ENCODE data around the gene RPS18.
A peak's percentile ranks its signal among the peaks of the same experiment; 100 is the strongest.
"Not testable (repeated sequence)": the region's sequence is repeated elsewhere in the genome, so short reads cannot be mapped to it uniquely, and the experiment has no call there.

RPS18 gene

DNA sequence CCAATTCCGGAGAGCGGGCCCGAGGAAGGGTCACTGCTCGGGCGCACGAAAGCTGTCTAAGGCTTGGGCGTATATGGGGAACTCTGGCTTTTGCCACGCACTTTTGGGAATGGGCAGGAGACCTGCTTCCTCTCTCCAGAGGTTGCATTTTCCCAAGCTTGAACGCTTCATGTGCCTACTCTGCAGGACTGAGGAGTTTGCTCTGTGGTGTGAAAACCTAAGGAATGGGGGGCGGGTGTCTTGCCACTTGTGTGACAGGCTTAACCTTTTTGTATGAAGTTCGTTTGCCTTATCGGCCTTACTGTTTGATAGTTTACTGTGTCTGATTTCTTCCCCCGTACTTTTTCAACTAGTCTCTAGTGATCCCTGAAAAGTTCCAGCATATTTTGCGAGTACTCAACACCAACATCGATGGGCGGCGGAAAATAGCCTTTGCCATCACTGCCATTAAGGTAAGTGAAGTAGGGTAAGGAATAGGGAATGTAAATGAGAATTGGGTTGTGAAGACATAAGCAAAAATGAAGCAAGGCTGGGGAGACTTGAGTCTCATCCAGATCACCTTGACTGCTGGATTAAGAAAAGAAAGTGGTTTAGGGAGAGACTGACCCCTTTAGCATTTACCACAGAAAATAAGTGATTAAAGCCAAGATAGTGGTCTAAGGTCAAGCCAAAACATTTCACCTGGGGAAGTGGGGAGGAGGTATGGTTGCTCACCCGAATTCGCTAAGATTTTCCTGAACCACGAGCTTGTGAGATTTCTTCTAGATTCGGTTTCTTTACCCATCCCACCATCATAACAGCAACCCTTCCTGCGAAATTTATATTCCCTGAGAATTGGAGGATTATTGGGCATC lies 627 bp downstream of the RPS18 start:
- peak; percentile 50 for DNase-seq (ENCODE audit: low read depth)

DNA sequence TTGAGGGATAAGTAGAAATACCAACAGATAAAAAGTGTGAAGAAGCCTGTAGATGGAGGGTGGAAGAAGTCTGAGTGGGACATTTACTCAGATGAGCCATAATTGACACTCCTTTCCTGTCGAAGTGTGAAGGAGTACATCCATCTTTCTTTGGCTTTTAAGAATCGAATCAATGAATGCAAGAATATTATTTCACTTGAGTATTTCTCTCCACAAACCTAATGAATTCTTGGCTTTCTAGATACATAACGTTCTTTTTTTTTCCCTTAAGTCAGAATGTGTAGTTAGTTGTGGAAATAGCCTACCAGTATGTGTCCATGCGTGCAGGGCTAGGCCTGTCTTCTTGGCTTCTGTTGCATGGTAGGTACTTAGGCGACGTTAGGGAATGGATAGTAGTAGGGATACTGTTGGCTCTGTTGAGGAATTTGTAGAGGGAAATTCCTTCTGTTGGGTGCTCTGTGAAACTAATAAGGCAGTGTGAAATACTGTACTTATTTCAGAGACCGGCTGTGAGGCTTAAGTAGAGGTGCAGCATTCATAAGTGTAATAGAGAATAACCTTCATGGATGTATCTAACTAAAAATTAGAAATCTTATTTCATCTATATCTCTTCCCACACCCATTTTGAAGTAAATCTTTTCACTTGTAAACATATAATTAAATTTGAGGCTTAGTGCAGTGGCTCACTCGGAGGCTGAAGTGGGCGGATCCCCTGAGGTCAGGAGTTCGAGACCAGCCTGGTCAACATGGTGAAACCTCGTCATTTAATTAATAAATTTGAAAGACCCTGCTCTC lies 1.5 kb downstream of the RPS18 start:
- DNase-seq (ENCODE audit: low read depth) = no peak

DNA sequence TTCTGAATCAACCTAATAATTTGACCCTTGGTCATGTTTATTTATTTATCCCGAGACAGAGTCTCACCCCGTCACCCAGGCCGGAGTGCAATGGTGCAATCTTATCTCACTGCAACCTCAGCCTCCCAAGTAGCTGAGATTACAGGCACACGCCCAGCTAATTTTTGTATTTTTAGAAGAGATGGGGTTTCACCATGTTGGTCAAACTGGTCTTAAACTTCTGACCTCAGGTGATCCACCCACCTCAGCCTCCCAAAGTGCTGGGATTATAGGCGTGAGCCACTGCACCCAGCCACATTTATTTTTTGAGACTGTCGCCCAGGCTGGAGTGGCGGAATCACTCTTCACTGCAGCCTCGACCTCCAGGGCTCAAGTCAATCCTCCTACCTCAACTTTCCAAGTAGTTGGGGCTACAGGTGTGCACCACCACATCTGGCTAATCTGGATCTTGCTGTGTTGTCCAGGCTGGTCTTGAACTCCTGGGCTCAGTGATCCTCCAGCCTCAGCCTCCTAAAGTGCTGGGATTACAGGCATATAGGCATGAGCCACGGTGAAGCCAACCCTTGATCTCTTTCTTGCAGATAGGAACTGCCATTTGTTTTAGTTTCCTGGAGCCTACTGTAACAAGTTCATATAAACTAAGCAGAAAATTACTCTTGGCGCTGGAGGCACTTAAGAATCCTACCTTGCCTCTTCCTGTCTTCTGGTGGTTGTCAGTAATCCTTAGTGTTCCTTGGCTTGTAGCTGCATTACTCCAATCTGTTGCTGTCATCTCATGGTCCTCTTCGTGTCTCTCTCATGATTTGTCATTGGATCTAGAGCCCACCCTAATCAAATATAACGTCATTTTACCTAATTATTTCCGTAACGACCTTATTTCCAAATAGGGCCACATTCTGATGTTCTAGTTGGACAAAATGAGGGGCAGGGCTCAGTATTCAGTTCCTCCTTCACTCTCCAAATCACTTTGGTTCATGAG lies 2.3 kb downstream of the RPS18 start:
- DNase-seq (ENCODE audit: low read depth) = no peak

DNA sequence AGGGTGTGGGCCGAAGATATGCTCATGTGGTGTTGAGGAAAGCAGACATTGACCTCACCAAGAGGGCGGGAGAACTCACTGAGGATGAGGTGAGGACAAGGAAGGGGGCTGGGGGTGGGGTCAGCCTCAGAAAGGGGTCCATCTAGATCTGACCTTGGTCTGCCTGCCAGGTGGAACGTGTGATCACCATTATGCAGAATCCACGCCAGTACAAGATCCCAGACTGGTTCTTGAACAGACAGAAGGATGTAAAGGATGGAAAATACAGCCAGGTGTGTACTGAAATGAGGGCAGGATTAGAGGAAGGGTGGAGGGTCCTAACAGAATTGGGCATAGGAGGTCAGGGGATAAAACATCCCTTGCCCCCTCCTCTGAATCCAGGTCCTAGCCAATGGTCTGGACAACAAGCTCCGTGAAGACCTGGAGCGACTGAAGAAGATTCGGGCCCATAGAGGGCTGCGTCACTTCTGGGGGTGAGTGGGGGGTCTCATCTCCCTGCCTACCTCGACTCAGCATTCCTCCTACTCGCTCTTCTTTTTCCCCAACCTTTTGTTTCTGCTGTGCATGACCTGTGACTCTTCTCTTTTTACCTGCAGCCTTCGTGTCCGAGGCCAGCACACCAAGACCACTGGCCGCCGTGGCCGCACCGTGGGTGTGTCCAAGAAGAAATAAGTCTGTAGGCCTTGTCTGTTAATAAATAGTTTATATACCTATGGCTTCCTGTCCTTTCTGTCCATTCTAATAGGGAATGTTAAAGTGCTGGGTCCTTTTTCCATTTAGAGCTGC lies 4.1 kb downstream of the RPS18 start:
- DNase-seq (ENCODE audit: low read depth) = not testable (repeated sequence)

DNA sequence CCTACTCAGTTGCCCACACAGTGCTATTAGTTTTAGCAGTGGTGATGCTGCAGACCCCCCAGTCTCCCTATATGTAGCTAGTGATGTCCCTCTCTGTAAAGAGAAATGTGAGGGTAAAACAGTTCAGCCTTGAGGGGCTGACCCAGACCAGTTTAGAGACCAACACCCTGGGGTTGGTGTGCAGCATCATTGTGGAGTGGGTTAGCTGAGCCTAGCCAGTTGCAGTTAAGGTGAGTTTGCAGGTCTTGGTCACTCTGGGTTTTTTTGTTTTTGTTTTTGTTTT lies 4.6 kb downstream of the RPS18 start:
- no peak for DNase-seq (ENCODE audit: low read depth)

DNA sequence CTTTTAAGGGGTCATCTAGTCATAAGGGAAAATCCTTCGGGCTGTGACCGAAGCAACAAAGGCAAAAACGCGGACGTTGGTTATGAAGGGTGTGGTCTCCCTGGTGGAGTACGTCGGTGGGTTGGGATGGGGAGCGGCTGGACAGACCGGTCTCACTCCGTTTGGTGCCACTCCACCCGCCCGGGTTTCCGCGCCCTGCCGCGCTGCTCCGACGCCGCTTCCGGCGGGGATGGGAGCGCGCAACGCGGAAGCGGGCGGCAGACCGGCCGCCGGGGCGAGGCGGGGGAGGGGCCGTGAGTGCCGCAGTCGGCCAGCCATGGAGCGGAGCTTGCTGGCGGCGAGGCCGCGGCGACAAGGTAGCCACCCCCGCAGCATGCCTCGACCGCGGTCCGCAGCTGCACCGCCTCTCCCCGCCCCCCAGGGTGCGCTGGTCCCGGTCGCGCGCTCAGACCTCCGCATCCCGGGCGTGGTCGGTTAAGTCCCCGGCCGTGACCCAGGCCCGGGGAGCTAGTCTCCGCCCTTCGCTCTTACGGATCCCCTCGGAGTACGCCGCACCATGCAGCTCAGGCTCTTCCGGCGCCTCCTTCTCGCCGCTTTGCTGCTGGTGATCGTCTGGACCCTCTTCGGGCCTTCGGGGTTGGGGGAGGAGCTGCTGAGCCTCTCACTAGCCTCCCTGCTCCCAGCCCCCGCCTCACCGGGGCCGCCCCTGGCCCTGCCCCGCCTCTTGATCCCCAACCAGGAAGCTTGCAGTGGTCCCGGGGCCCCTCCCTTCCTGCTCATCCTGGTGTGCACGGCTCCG lies 5.2 kb downstream of the RPS18 start, which contains the start of gene B3GALT4:
Gene B3GALT4 (plus strand): TSS at position 260 of the 799 bp plus-strand sequence. CDS start 297 bp downstream, at position 557.
- peak; percentile 86 for DNase-seq (ENCODE audit: low read depth)

DNA sequence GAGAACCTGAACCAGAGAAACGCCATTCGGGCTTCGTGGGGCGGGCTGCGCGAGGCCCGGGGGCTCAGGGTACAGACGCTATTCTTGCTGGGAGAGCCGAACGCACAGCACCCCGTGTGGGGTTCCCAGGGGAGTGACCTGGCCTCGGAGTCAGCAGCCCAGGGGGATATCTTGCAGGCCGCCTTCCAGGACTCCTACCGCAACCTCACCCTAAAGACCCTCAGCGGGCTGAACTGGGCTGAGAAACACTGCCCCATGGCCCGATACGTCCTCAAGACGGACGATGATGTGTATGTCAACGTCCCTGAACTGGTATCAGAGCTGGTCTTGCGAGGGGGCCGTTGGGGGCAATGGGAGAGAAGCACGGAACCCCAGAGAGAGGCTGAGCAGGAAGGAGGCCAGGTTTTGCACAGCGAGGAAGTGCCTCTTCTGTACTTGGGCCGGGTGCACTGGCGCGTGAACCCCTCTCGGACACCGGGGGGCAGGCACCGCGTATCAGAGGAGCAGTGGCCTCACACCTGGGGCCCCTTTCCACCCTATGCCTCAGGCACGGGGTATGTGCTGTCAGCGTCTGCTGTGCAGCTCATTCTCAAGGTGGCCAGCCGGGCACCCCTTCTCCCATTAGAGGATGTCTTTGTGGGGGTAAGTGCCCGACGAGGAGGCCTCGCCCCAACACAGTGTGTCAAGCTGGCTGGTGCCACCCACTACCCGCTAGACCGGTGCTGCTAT lies 6.0 kb downstream of the RPS18 start:
- no peak for DNase-seq (ENCODE audit: low read depth)

DNA sequence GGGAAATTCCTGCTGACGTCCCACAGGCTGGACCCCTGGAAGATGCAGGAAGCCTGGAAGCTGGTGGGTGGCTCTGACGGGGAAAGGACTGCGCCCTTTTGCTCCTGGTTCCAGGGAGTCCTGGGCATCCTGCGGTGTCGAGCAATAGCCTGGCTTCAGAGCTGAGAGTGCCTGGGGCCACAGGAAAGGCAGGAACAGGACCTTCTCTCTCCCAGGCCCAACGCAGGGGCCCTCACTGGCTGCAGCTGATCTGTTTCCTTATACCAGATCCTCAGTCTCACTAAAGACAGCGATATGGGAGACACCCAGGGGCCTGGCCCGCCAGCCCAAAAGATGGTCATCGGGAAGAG lies 6.5 kb downstream of the RPS18 start:
- DNase-seq (ENCODE audit: low read depth) = no peak

DNA sequence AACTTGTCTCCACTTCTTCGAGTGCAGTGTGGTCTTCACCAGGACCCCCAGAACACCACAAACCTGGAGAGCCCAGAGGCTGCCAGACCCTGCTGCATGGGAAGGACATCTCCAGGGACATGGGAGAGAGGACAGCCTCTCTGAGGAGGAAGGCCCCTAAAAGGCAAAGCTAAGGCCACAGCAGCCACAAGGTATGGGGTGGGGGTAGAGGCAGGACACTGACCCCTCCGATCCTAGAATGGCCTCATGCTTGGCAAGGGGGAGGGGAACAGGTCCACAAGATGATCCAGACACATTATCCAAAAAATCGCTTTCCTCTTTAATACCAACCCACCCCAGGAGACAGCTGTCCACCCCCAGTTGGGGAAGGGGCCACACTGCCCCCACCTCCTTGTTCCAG lies 6.9 kb downstream of the RPS18 start:
- no peak for DNase-seq (ENCODE audit: low read depth)

DNA sequence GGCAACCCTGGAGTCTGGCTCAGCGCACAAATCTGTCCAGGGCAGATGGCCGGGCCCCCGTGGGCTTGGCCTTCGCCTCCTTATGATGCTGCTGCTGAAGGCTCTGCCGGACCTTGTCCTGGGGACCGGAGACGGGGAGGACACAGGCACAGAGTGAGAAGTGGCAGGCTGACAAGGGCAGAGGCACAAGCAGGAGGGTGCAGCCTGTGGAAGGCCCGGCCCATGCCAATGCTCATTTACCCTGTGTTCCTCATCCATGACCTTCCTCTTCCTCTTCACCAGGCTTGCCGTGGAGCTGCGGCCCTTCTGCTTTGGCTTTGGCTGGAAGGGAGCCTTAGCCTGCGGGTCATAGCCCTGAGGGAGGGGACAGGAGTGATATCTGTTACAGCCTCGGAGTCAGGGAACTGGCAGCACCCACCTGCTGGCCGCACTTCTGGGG lies 7.4 kb downstream of the RPS18 start:
- DNase-seq (ENCODE audit: low read depth) = no peak

DNA sequence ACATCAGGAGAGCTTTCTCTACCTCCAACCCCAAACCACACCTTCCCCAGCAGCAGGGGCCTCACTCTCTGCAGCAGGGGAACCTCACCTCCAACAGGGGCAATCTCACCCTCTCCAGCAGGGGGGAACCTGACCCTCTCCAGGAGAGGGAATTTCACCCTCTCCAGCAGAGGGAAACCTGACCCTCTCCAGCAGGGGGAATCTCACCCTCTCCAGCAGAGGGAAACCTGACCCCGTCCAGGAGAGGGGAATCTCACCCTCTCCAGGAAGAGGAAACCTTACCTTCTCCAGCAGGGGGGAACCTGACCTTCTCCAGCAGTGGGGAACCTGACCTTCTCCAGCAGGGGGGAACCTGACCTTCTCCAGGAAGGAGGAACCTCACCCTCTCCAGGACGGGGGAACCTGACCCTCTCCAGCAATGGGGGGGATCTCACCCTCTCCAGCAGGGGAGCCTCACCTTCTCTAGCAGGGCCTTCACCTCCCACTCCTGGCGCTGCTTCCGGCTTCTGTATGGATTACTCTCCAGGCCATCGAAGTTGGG lies 8.2 kb downstream of the RPS18 start:
- no peak for DNase-seq (ENCODE audit: low read depth)

DNA sequence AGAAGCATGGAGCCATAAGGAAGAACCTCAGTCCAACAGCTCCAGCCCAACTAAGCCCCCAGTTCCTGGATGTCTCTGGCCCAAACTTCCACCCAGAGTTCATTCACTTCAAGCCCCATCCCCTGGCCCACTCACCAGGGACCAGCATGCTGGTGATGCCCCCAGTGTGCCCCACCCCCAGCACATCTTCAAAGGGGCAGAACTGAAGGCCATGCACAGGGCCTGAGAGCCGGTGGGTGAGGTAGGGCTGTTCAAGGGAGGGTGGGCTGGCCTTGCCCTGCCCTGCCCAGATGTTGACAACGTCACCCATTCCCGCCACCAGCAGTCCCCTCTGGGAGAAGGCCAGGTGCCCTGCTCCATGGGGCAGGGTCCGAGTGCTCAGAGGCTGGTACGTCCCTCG lies 8.7 kb downstream of the RPS18 start:
- DNase-seq (ENCODE audit: low read depth) = no peak

DNA sequence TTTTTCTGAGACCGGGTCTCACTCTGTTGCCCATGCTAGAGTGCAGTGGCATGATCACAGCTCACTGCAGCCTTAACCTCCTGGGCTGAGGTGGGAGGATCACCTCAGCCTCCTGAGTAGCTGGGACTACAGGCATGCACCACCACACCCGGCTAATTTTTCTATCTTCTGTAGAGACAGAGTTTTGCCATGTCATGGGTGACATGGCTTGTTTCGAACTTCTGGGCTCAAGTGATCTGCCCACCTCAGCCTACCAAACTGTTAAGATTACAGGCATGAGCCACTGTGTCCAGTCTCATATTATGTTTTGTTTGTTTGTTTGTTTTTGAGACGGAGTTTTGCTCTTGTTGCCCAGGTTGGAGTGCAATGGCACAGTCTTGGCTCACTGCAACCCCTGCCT lies 13.3 kb downstream of the RPS18 start:
- DNase-seq (ENCODE audit: low read depth) = not testable (repeated sequence)

DNA sequence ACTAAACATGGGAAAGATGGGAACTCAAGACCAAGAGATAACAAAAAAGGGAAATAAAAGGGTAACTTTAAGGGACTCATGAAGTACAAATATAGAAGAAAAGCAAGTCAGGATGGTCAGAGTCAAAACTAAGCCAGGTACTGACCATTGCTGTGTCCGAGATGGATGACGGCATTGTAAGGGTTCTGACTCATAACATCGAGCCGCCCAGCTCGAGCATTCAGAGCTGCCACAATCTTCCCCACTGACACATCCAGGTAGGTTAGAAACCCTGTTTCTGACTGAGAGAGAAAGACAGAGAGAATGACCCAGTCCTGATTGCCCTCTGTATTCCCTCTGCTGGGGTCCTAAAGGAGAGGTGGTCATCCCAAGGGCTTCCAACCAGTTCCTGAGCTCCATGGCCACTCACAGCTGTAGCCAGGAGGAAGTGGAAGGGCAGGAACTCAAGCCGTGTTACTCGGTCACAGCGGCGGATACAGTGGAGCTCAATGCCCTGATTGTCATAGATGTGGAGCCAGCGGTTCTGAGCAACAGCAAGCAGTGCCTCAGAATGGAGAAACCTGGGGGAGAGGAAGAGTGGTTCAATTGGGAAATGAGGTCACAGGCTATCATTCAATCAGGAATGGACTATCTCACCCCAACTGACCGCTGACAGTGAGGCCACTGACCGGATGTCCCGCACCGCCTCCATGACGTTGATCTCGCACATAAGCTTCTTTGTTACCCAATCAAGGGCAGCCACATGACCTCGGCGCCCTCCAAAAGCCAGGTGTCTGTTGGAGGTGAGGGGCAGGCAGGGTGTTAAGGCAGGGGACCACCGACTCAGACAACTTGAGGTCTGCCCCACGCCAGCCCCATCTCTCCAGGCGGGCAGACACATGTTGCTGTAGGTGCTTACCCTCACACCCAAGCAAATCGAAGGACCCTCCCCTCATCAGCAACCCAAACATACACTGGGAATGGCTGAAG lies 15.4 kb downstream of the RPS18 start:
- DNase-seq (ENCODE audit: low read depth) = no peak

DNA sequence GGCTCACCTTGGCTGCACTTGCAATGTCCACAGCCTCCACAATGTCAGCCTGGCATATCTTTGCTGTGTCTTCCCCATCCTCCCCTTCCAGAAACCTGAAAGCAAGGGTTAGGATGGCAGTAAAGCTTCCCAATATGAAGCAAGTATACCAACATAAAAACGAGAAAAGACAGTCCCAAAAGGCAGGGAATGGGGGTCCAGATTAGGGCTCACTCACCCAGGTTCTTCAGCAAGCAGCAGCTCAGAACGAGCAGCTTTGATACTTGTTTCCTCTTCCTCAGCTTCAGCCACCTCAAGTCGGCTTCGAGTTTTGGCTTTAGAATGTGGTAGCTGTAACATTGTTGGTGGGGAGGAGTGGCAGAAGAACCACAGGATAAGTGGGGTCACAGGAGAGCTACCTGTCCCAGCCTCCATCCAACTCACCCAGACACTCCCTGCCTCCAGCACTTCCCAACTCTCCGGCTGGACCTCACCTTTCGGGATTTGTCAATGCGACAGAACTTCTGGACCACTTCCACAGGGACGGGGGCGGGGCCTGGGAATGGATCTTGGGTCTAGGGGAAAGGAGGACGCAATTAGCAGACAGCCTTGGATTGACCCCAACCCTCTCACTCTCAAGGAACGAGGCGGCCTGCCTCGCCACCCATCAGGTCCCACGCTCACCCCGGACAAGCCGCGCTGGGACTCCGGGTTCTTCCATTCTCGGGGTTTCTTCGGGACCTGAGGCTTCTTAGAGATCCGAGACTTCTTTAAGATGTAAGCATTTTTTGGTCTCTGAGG lies 16.5 kb downstream of the RPS18 start:
- DNase-seq (ENCODE audit: low read depth) = no peak

DNA sequence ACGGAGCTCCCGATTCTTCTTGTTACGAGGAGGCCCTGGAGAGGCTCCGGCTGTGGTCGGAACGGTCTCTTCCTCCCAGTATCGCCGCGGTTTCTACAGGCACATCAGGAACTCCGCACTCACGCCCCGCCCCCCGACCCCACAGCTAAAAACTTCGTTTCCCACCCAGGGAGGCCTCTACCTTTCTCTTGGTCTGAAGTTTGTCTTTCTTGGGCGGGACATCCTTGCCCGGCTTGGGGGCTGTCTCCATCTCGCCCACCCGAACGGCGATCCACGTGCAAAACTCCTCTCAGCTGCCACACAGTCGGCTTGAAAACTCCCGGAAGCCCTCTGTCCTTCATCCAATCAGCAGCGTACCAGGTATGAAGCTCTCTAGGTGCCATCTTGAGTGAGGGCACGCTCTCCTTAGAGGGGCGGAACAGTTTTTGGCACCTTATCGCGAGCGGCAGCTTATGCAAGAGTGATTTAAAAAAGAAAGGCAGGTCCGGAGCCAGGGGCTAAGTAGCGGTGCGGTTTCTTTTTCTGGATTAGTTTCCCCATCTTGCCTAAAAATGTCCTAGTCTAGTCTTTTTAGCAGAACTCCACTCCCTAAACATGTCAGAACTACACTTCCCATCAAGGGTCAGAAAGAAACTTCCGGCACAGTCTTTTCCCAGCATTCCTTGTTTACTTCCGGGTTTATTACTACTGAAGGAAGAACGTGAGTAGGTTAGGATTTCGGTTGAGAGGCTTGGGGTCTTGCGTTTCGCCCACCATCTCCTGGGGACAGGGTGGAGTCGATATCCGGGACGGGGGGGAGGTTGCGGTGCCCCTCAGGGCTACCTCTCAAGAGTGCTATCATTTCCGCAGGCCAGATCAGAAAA lies 17.3 kb downstream of the RPS18 start, which contains the start of the genes PFDN6 and WDR46:
Gene PFDN6 (plus strand): TSS at position 681 of the 863 bp plus-strand sequence. CDS start 256 bp downstream, outside the sequence.
Gene WDR46 (minus strand): TSS at position 319 of the 863 bp plus-strand sequence. CDS start 69 bp downstream, at position 250.
- peak; percentile 75 for DNase-seq (ENCODE audit: low read depth)
